ENCODE results near the gene SYT5. TPM values are rescaled to one million over a fixed set of nuclear protein-coding genes. Genes with fewer than 3 reads are reported as not detected.

SYT5 gene
- polyA plus RNA-seq, 1 donor (not counting 4 experiments of a cell fraction or from before 2014, with no cell fraction given), result 0.33 TPM

GRCh38 chr19:55226788-55227187 is 46.7 kb upstream of the SYT5 start:
- Histone ChIP-seq H3K36me3 (ENCODE audit: control insufficient read depth in 2 of 2, extremely low read depth in 1 of 2, insufficient read depth in 2 of 2, low read length in 2 of 2) (peaks cover 12 to 20% of the 10 kb centered on the region in 2 experiments), H3K9ac (ENCODE audit: control insufficient read depth, extremely low read depth, insufficient read depth, low read length) (no peak overlapping the region), H3K9me1 (ENCODE audit: control insufficient read depth, extremely low read depth, insufficient read depth, low read length) (no peaks in the 10 kb centered on the region), H2AFZ (ENCODE audit: control insufficient read depth, low read length) (no peak overlapping the region), H3K9me3 (ENCODE audit: control insufficient read depth, low read depth, low read length) (no peaks in the 10 kb centered on the region), H4K20me1 (ENCODE audit: control insufficient read depth, extremely low read depth, insufficient read depth, low read length) (no peaks in the 10 kb centered on the region), H3K4me1 (ENCODE audit: control insufficient read depth, extremely low read depth, insufficient read depth, low read length) (no peaks in the 10 kb centered on the region), H3K4me3 (ENCODE audit: control insufficient read depth in 2 of 3, extremely low read depth in 1 of 3, insufficient read depth in 2 of 3, low read depth in 1 of 3, low read length in 3 of 3) (no peak overlapping the region), H3K79me2 (ENCODE audit: control insufficient read depth, insufficient read depth, low read length) (no peaks in the 10 kb centered on the region), H3K27ac (ENCODE audit: control insufficient read depth, insufficient read depth, low read length) (no peak overlapping the region), H3K27me3 (ENCODE audit: control insufficient read depth, extremely low read depth, insufficient read depth, low read length) (no peaks in the 10 kb centered on the region), H3K4me2 (ENCODE audit: control insufficient read depth, extremely low read depth, insufficient read depth, low read depth, low read length) (no peak overlapping the region)
- no peak for FAIRE-seq
- dilution Hi-C loops (cut with MboI; ENCODE audit: extremely low pct_ligation_motif_present, low sequenced_read_pairs), result no loop called here
- DNase-seq (ENCODE audit: low read depth, low spot score), result no peak
- TF ChIP-seq CTCF (optimal IDR thresholded peaks at IDR 0.05 in 1 of 3, IDR thresholded peaks at IDR 0.05 in 1 of 3, conservative IDR thresholded peaks at IDR 0.05 in 1 of 3; ENCODE audit: extremely low read depth in 1 of 3, insufficient read depth in 2 of 3, low read length in 3 of 3), result no peak
- TF ChIP-seq EZH2 (IDR thresholded peaks at IDR 0.05; ENCODE audit: low read length), result no peak

GRCh38 chr19:55226273-55226672 is 46.2 kb upstream of the SYT5 start:
- no peak overlapping the region for H3K4me2 ChIP-seq (ENCODE audit: control insufficient read depth, extremely low read depth, insufficient read depth, low read depth, low read length)
- no peak overlapping the region for H2AFZ ChIP-seq (ENCODE audit: control insufficient read depth, low read length)
- H3K9me1 ChIP-seq (ENCODE audit: control insufficient read depth, extremely low read depth, insufficient read depth, low read length), result no peaks in the 10 kb centered on the region
- no peaks in the 10 kb centered on the region for H3K79me2 ChIP-seq (ENCODE audit: control insufficient read depth, insufficient read depth, low read length)
- no peak overlapping the region for H3K9ac ChIP-seq (ENCODE audit: control insufficient read depth, extremely low read depth, insufficient read depth, low read length)
- no peaks in the 10 kb centered on the region for H3K9me3 ChIP-seq (ENCODE audit: control insufficient read depth, low read depth, low read length)
- H4K20me1 ChIP-seq (ENCODE audit: control insufficient read depth, extremely low read depth, insufficient read depth, low read length), result no peaks in the 10 kb centered on the region
- TF ChIP-seq EZH2 (IDR thresholded peaks at IDR 0.05; ENCODE audit: low read length), result no peak
- TF ChIP-seq CTCF (optimal IDR thresholded peaks at IDR 0.05 in 1 of 3, IDR thresholded peaks at IDR 0.05 in 1 of 3, conservative IDR thresholded peaks at IDR 0.05 in 1 of 3; ENCODE audit: extremely low read depth in 1 of 3, insufficient read depth in 2 of 3, low read length in 3 of 3), result no peak
- no peaks in the 10 kb centered on the region for H3K27me3 ChIP-seq (ENCODE audit: control insufficient read depth, extremely low read depth, insufficient read depth, low read length)
- DNase-seq (ENCODE audit: low read depth, low spot score) (no peak), FAIRE-seq (no peak)
- H3K36me3 ChIP-seq (ENCODE audit: control insufficient read depth in 2 of 2, extremely low read depth in 1 of 2, insufficient read depth in 2 of 2, low read length in 2 of 2), result peaks cover 12 to 15% of the 10 kb centered on the region in 2 experiments
- no peaks in the 10 kb centered on the region for H3K4me1 ChIP-seq (ENCODE audit: control insufficient read depth, extremely low read depth, insufficient read depth, low read length)
- dilution Hi-C loops (cut with MboI; ENCODE audit: extremely low pct_ligation_motif_present, low sequenced_read_pairs), result no loop called here
- H3K27ac ChIP-seq (ENCODE audit: control insufficient read depth, insufficient read depth, low read length), result no peak overlapping the region
- H3K4me3 ChIP-seq (ENCODE audit: control insufficient read depth in 2 of 3, extremely low read depth in 1 of 3, insufficient read depth in 2 of 3, low read depth in 1 of 3, low read length in 3 of 3), result no peak overlapping the region

Measured in keratinocyte (primary cell).